ENCODE data around the gene NRXN3.

DNA sequence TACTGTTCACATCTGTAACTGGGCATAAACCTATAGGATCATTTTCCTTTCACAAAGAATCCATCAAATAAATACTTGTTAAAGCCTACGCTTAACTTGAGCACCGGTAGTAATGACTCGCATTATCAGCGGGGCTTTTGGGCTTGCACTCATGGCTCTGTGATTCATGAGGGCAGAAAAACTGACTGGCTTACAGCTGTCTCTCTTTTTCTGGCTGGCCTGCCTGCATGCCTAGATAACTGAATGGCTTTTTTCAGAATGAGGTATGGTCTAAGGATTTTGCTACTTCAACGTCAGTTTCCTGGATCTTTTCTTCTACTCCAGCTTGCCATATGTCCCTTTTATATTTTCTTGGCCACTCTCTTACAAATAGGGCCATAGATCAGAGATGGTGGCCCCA is 531.1 kb downstream of the NRXN3 start:
- no peak for TF ChIP-seq EZH2 (IDR thresholded peaks at IDR 0.05; ENCODE audit: insufficient read depth, low read length)
- TF ChIP-seq, protein P1, sequence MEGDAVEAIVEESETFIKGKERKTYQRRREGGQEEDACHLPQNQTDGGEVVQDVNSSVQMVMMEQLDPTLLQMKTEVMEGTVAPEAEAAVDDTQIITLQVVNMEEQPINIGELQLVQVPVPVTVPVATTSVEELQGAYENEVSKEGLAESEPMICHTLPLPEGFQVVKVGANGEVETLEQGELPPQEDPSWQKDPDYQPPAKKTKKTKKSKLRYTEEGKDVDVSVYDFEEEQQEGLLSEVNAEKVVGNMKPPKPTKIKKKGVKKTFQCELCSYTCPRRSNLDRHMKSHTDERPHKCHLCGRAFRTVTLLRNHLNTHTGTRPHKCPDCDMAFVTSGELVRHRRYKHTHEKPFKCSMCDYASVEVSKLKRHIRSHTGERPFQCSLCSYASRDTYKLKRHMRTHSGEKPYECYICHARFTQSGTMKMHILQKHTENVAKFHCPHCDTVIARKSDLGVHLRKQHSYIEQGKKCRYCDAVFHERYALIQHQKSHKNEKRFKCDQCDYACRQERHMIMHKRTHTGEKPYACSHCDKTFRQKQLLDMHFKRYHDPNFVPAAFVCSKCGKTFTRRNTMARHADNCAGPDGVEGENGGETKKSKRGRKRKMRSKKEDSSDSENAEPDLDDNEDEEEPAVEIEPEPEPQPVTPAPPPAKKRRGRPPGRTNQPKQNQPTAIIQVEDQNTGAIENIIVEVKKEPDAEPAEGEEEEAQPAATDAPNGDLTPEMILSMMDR (IDR thresholded peaks at IDR 0.05; ENCODE audit: insufficient read depth, low read depth, low read length), result no peak

Measured in astrocyte (in vitro differentiated cells and primary cell).